Urinary bladder (tissue), 4 donors: ENCODE results near the gene FAM184B. TPM values are rescaled to one million over a fixed set of nuclear protein-coding genes. Genes with fewer than 3 reads are reported as not detected.
"Not testable (repeated sequence)": the region's sequence is repeated elsewhere in the genome, so short reads cannot be mapped to it uniquely, and the experiment has no call there.

Experiments
- DNase-seq: peaks from one replicate; pipeline ENCODE4 v3.0.0-alpha.2; 2015; ENCODE audit errors: extremely low spot score
- H3K27ac ChIP-seq: one replicate; pipeline ENCODE4 v1.5.1; 2013; ENCODE audit warnings: low read depth, mild to moderate bottlenecking, moderate library complexity
- H3K36me3 ChIP-seq: one replicate; pipeline ENCODE4 v1.6.1; 2013; ENCODE audit warnings: mild to moderate bottlenecking, moderate library complexity; ENCODE audit not compliant: insufficient read depth
- H3K4me1 ChIP-seq: one replicate; pipeline ENCODE4 v1.6.1; 2013; ENCODE audit warnings: mild to moderate bottlenecking, moderate library complexity; ENCODE audit not compliant: insufficient read depth
- H3K4me3 ChIP-seq: one replicate; pipeline ENCODE4 v1.5.1; 2013; ENCODE audit warnings: low read depth, low read length
- whole genome bisulfite sequencing: extraction: QIAGEN DNeasy Blood & Tissue Kit; methylation state at CpG from one replicate; pipeline ENCODE4 v1.1.7; 2013; 5-methylcytosine and 5-hydroxymethylcytosine counted together
- polyA plus RNA-seq: library from polyadenylated mRNA; stranded (reverse); fragments of 200-250 nt; gene quantifications from one replicate; pipeline ENCODE4 v1.2.3, GENCODE V29; 2013
- total RNA-seq: library from RNA; depleted of rRNA; stranded (reverse); fragments of >200 nt; gene quantifications from one replicate; pipeline ENCODE4 v1.2.3, GENCODE V29; 2014
- donor health status: healthy with polysubstance abuse.
- donor health status: healthy.

The FAM184B gene
- total and polyA plus RNA-seq, 2 donors, result 0.04 to 0.11 TPM

GRCh38 chr4:17721496-17722355 is 59.7 kb downstream of the FAM184B start:
- Histone ChIP-seq H3K36me3 (no peaks in the 10 kb centered on the region), H3K27ac (no peak overlapping the region), H3K4me1 (no peaks in the 10 kb centered on the region), H3K4me3 (no peak overlapping the region)
- no peak for DNase-seq
- WGBS, result 67% methylated on average over 16 of the region's 16 CpGs

- Histone ChIP-seq H3K4me1 (no peaks in the 10 kb centered on the region), H3K36me3 (no peaks in the 10 kb centered on the region), H3K4me3 (no peak overlapping the region), H3K27ac (no peak overlapping the region)
- no peak for DNase-seq
- WGBS, result 84% methylated on average over 5 of the region's 5 CpGs
Measured at GRCh38 chr4:17719106-17719505, 62.3 kb downstream of the FAM184B start.

GRCh38 chr4:17718471-17718870 is 63.0 kb downstream of the FAM184B start:
- DNase-seq, result no peak
- Histone ChIP-seq H3K4me3 (no peak overlapping the region), H3K4me1 (no peaks in the 10 kb centered on the region), H3K27ac (no peak overlapping the region), H3K36me3 (no peaks in the 10 kb centered on the region)
- 73% methylated on average over 3 of the region's 3 CpGs for WGBS

GRCh38 chr4:17717301-17717700 is 64.1 kb downstream of the FAM184B start:
- Histone ChIP-seq H3K27ac (no peak overlapping the region), H3K4me3 (no peak overlapping the region), H3K4me1 (no peaks in the 10 kb centered on the region), H3K36me3 (no peaks in the 10 kb centered on the region)
- no peak for DNase-seq
- 49% methylated on average over 5 of the region's 5 CpGs for WGBS

- H3K4me3 ChIP-seq, result no peak overlapping the region
- H3K27ac ChIP-seq, result no peak overlapping the region
- H3K4me1 ChIP-seq, result no peaks in the 10 kb centered on the region
- no peak for DNase-seq
- 80% methylated on average over 2 of the region's 2 CpGs for WGBS
- H3K36me3 ChIP-seq, result no peaks in the 10 kb centered on the region
Measured at GRCh38 chr4:17715511-17715910, 65.9 kb downstream of the FAM184B start.

- H3K4me1 ChIP-seq, result no peaks in the 10 kb centered on the region
- no peaks in the 10 kb centered on the region for H3K36me3 ChIP-seq
- no peak overlapping the region for H3K27ac ChIP-seq
- WGBS, result 90% methylated on average over 5 of the region's 5 CpGs
- DNase-seq, result no peak
- H3K4me3 ChIP-seq, result no peak overlapping the region
Measured at GRCh38 chr4:17713779-17714178, 67.6 kb downstream of the FAM184B start.

GRCh38 chr4:17712166-17712565 is 69.3 kb downstream of the FAM184B start:
- Histone ChIP-seq H3K4me1 (no peaks in the 10 kb centered on the region), H3K36me3 (no peaks in the 10 kb centered on the region), H3K27ac (no peak overlapping the region), H3K4me3 (no peak overlapping the region)
- 66% methylated on average over 5 of the region's 5 CpGs for WGBS
- DNase-seq, result no peak

- WGBS, result 96% methylated on average over 8 of the region's 8 CpGs
- not testable (repeated sequence) for H3K27ac ChIP-seq, H3K4me1 ChIP-seq, H3K4me3 ChIP-seq, H3K36me3 ChIP-seq, DNase-seq
Measured at GRCh38 chr4:17711206-17711605, 70.2 kb downstream of the FAM184B start.

- no peak for DNase-seq
- Histone ChIP-seq H3K27ac (no peak overlapping the region), H3K4me1 (no peaks in the 10 kb centered on the region), H3K4me3 (no peak overlapping the region), H3K36me3 (no peaks in the 10 kb centered on the region)
- WGBS, result 57% methylated on average over 8 of the region's 8 CpGs
Measured at GRCh38 chr4:17709763-17710068, 71.7 kb downstream of the FAM184B start.

- WGBS, result 80% methylated on average over 36 of the region's 36 CpGs
- Histone ChIP-seq H3K4me3 (no peak overlapping the region), H3K36me3 (no peaks in the 10 kb centered on the region), H3K27ac (no peak overlapping the region), H3K4me1 (no peaks in the 10 kb centered on the region)
- DNase-seq, result no peak
Measured at GRCh38 chr4:17708992-17709762, 72.2 kb downstream of the FAM184B start.

- no peak overlapping the region for H3K4me3 ChIP-seq
- H3K27ac ChIP-seq, result no peak overlapping the region
- H3K4me1 ChIP-seq, result no peaks in the 10 kb centered on the region
- no peaks in the 10 kb centered on the region for H3K36me3 ChIP-seq
- 50% methylated on average over 2 of the region's 2 CpGs for WGBS
- DNase-seq, result no peak
Measured at GRCh38 chr4:17707671-17708070, 73.8 kb downstream of the FAM184B start.

GRCh38 chr4:17705107-17705506 is 76.3 kb downstream of the FAM184B start:
- no peak for DNase-seq
- no peak overlapping the region for H3K4me3 ChIP-seq
- no peaks in the 10 kb centered on the region for H3K4me1 ChIP-seq
- H3K27ac ChIP-seq, result no peak overlapping the region
- H3K36me3 ChIP-seq, result no peaks in the 10 kb centered on the region
- 20% methylated on average over 2 of the region's 2 CpGs for WGBS

GRCh38 chr4:17704020-17704650 is 77.3 kb downstream of the FAM184B start:
- Histone ChIP-seq H3K27ac (no peak overlapping the region), H3K36me3 (no peaks in the 10 kb centered on the region), H3K4me3 (no peak overlapping the region), H3K4me1 (no peaks in the 10 kb centered on the region)
- DNase-seq, result no peak
- 69% methylated on average over 6 of the region's 6 CpGs for WGBS

GRCh38 chr4:17702641-17703040 is 78.8 kb downstream of the FAM184B start:
- Histone ChIP-seq H3K36me3 (no peaks in the 10 kb centered on the region), H3K4me3 (no peak overlapping the region), H3K27ac (no peak overlapping the region), H3K4me1 (no peaks in the 10 kb centered on the region)
- no peak for DNase-seq
- WGBS, result 82% methylated on average over 5 of the region's 5 CpGs
